OCI-LY3 (cell line): ENCODE data around the gene TMEM238.
"Not testable (repeated sequence)": the region's sequence is repeated elsewhere in the genome, so short reads cannot be mapped to it uniquely, and the experiment has no call there.

Source experiments
- H2AFZ ChIP-seq: fragments of 200-600, 300-600 bp; shearing (Covaris generic); 2 replicates; pipeline ENCODE4 v1.6.0; 2014; ENCODE audit warnings: antibody characterized with exemption, low read depth, low read length
- H3K27ac ChIP-seq: fragments of 200-600, 300-600 bp; sonication (generic); 2 replicates; pipeline ENCODE4 v1.5.1; 2014; ENCODE audit warnings: mild to moderate bottlenecking, low read length, moderate library complexity, mixed read lengths
- H3K27me3 ChIP-seq: fragments of 200-600, 300-600 bp; sonication (generic); 2 replicates; pipeline ENCODE4 v1.6.1; 2014; ENCODE audit warnings: low read depth, low read length, mixed read lengths
- H3K36me3 ChIP-seq: fragments of 200-600, 300-600 bp; sonication (generic); replicated peaks from 2 replicates; pipeline ENCODE3; 2014; ENCODE audit warnings: low read depth, low read length, mixed read lengths
- H3K4me1 ChIP-seq: fragments of 300-600, 200-600 bp; sonication (generic); 2 replicates; pipeline ENCODE4 v1.6.1; 2014; ENCODE audit warnings: low read length, mixed read lengths
- H3K4me2 ChIP-seq: fragments of 200-600, 300-600 bp; sonication (generic); 2 replicates; pipeline ENCODE4 v1.6.1; 2014; ENCODE audit warnings: low read length, mixed read lengths
- H3K4me3 ChIP-seq: fragments of 300-600, 200-600 bp; sonication (generic); 2 replicates; pipeline ENCODE4 v1.5.1; 2014; ENCODE audit warnings: antibody characterized with exemption, mild to moderate bottlenecking, low read length, moderate library complexity
- H3K79me2 ChIP-seq: fragments of 300-600, 200-600 bp; shearing (Covaris generic); 2 replicates; pipeline ENCODE4 v1.6.1; 2014; ENCODE audit warnings: mild to moderate bottlenecking, low read length, mixed read lengths
- H3K9ac ChIP-seq: fragments of 300-600, 200-600 bp; shearing (Covaris generic); 2 replicates; pipeline ENCODE4 v1.6.0; 2014; ENCODE audit warnings: mild to moderate bottlenecking, low read length, moderate library complexity
- H3K9me3 ChIP-seq: fragments of 200-600, 300-600 bp; shearing (Covaris generic); 2 replicates; pipeline ENCODE4 v1.6.1; 2014; ENCODE audit warnings: low read length, mixed read lengths; ENCODE audit not compliant: insufficient read depth
- H4K20me1 ChIP-seq: fragments of 200-600, 300-600 bp; sonication (generic); 2 replicates; pipeline ENCODE4 v1.6.1; 2016; ENCODE audit warnings: low read length, mixed read lengths; ENCODE audit not compliant: insufficient read depth
- CTCF ChIP-seq: fragments of 200-600, 300-600 bp; sonication (generic); IDR thresholded peaks from 2 replicates; pipeline ENCODE4 v1.5.1; 2014; ENCODE audit warnings: antibody characterized with exemption, low read length, low read depth
- EZH2phosphoT487 ChIP-seq: fragments of 200-600 bp; shearing (Covaris generic); IDR thresholded peaks from 2 replicates; pipeline ENCODE4 v1.6.1; 2018; ENCODE audit warnings: antibody characterized with exemption, mixed run types, low read depth

TMEM238 gene

DNA sequence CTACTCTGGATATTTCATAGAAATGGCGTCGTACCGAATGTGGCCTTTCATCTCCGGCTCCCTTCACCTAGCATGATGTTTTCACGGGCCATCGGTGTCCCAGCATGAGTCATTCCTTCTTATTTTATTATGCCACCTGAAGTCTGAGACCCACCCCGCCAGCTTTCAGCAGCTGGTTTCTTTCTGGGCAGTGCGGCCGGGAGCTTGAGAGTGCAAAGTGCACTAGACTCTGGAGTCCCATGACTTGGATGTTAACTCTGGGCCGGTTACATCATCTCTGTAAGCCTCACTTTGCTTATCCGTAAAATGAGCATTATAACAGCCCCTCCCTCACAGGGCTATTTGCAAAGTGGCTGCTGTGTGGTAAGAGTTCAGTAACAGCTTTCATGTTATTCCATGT, 50.2 kb downstream of the TMEM238 start:
- H3K27ac ChIP-seq, result no peak overlapping the region
- H3K27me3 ChIP-seq, result peaks cover 20% of the 10 kb centered on the region; the same call in 1 of the 2 replicates
- peaks cover 7% of the 10 kb centered on the region; the same call in 1 of the 2 replicates for H3K4me1 ChIP-seq
- no peaks in the 10 kb centered on the region for H3K9me3 ChIP-seq
- no peaks in the 10 kb centered on the region for H3K36me3 ChIP-seq
- H3K4me3 ChIP-seq, result no peak overlapping the region
- no peak overlapping the region for H3K9ac ChIP-seq
- H3K79me2 ChIP-seq, result no peaks in the 10 kb centered on the region
- no peaks in the 10 kb centered on the region for H4K20me1 ChIP-seq
- H2AFZ ChIP-seq, result no peak overlapping the region
- no peak overlapping the region for H3K4me2 ChIP-seq
- TF ChIP-seq CTCF (no peak), EZH2phosphoT487 (no peak)

DNA sequence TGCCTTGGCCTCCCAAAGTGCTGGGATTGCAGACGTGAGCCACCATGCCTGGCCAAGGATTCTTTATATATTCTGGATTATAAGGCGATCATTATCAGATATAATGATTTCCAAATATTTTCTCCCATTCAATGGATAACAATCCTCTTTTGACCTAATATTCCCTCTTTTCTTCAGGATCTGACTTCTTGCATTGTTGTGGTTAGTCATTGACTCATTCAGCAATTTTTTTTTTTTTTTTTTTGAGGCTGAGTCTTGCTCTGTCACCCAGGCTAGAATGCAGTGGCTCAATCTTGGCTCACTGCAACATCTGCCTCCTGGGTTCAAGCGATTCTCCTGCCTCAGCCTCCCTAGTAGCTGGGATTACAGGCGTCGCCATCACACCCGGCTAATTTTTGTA, 54.3 kb downstream of the TMEM238 start:
- not testable (repeated sequence) for H4K20me1 ChIP-seq, H3K27ac ChIP-seq, H3K9me3 ChIP-seq, H3K4me2 ChIP-seq, H3K36me3 ChIP-seq, H3K9ac ChIP-seq, H3K79me2 ChIP-seq, H2AFZ ChIP-seq, H3K4me1 ChIP-seq, H3K4me3 ChIP-seq
- H3K27me3 ChIP-seq, result peaks cover 12% of the 10 kb centered on the region; the same call in 1 of the 2 replicates
